Kidney (tissue), 14 donors: Measurements from ENCODE around the gene GBE1. TPM values are rescaled to one million over a fixed set of nuclear protein-coding genes. Genes with fewer than 3 reads are reported as not detected.

ENCODE experiments used
- DNase-seq, 5 donors: peaks; one replicate each; pipeline ENCODE4 v3.0.0-alpha.2; 2013 to 2020
- FAIRE-seq: peaks from 2 replicates; lab custom pipeline; 2012; peaks lifted over from hg19 to GRCh38; lab: Jason Lieb, UNC
- H3K27ac ChIP-seq, 2 donors: one replicate each; pipeline ENCODE4 v1.7.0; 2013; ENCODE audit warnings: low read depth in 2 of 2, low read length in 2 of 2, inconsistent platforms in 1 of 2
- H3K27me3 ChIP-seq: one replicate; pipeline ENCODE4 v1.7.1; 2013; ENCODE audit warnings: low read length, inconsistent platforms; ENCODE audit not compliant: control insufficient read depth, insufficient read depth
- H3K36me3 ChIP-seq, 3 donors: one replicate each; pipeline versions ENCODE4 v1.7.0 to v1.7.1; 2013; ENCODE audit warnings: low read length in 3 of 3, control low read depth in 1 of 3, inconsistent platforms in 1 of 3; ENCODE audit not compliant: insufficient read depth in 3 of 3, control insufficient read depth in 2 of 3
- H3K4me1 ChIP-seq, 3 donors: one replicate each; pipeline versions ENCODE4 v1.7.0 to v1.7.1; 2013; ENCODE audit warnings: low read length in 3 of 3, inconsistent platforms in 1 of 3, low read depth in 1 of 3; ENCODE audit not compliant: control insufficient read depth in 2 of 3, insufficient read depth in 2 of 3
- H3K4me3 ChIP-seq, 3 donors: one replicate each; pipeline versions ENCODE4 v1.7.0 to v1.8.1; 2013; ENCODE audit warnings: low read length in 3 of 3, control low read depth in 1 of 3, inconsistent platforms in 1 of 3
- H3K9ac ChIP-seq, 3 donors: one replicate each; pipeline versions ENCODE4 v1.7.0 to v1.7.1; 2013; ENCODE audit warnings: low read length in 3 of 3, control low read depth in 1 of 3, inconsistent platforms in 1 of 3
- H3K9me3 ChIP-seq, 3 donors: one replicate each; pipeline versions ENCODE4 v1.7.0 to v1.7.1; 2013; ENCODE audit warnings: low read length in 3 of 3, control low read depth in 1 of 3, inconsistent platforms in 1 of 3; ENCODE audit not compliant: control insufficient read depth in 2 of 3, insufficient read depth in 1 of 3
- CTCF ChIP-seq: IDR thresholded peaks from 3 replicates; pipeline ENCODE4 v1.5.1; 2012; ENCODE audit warnings: mild to moderate bottlenecking, moderate library complexity, borderline replicate concordance; ENCODE audit not compliant: insufficient read depth; ENCODE audit errors: extremely low read depth
- intact Hi-C: fragments of 100-400 bp; cut with DNase I; formaldehyde crosslinking; loops from one replicate; pipeline ENCODE4 v1.11.1; 2022
- polyA plus RNA-seq: library from polyadenylated mRNA; stranded (reverse); fragments of 350-450 nt; fragmentation: Illumina TruSeq; extraction: RNeasy Lipid Tissue Mini Kit (QIAGEN cat#74804); gene quantifications from one replicate; pipeline ENCODE4 v1.2.3, GENCODE V29; 2014; ENCODE audit warnings: low read depth, low replicate concordance; ENCODE audit not compliant: insufficient read depth
- total RNA-seq: library from RNA; stranded (reverse); fragmentation: NEBNext Ultra II Directional; extraction: Animal tissue kit (Norgen Biotek cat#: 25700); gene quantifications from one replicate; pipeline ENCODE4 v1.2.1, GENCODE V29; 2021
- donor health status: control.
- donor health status: control.
- donor health status: control.
- donor health status: control.
- donor health status: control.
- donor health status: DM: yes; HTN: yes; CAD: no.
- donor health status: Normal renal cell carcinoma (clear cell type).

Gene GBE1
- total and polyA plus RNA-seq, 2 donors from 2014 or later = 29.3 to 36.2 TPM

- intact Hi-C loops = no loop called here
- no peak for TF ChIP-seq CTCF
- no peak overlapping the region for H3K27ac ChIP-seq
- no peaks in the 10 kb centered on the region for H3K9me3 ChIP-seq
- H3K27me3 ChIP-seq = no peaks in the 10 kb centered on the region
- no peaks in the 10 kb centered on the region for H3K36me3 ChIP-seq
- no peak overlapping the region for H3K4me3 ChIP-seq
- H3K9ac ChIP-seq = no peak overlapping the region
- H3K4me1 ChIP-seq = no peaks in the 10 kb centered on the region
- no peak for DNase-seq
- no peak for FAIRE-seq
These were observed 86.8 kb downstream of the GBE1 start for GRCh38 chr3:81674690-81675089.

GRCh38 chr3:81668283-81668682, 93.2 kb downstream of the GBE1 start:
- intact Hi-C loops = no loop called here
- no peak for FAIRE-seq
- no peak overlapping the region for H3K9ac ChIP-seq

GRCh38 chr3:81666502-81667121, 94.8 kb downstream of the GBE1 start:
- peak; percentile 63 for TF ChIP-seq CTCF
- intact Hi-C loops = no loop called here
- FAIRE-seq = peak; percentile 98

More at GRCh38 chr3:81668283-81668682, 93.2 kb downstream of the GBE1 start:
- Histone ChIP-seq H3K4me3 (no peak overlapping the region), H3K9me3 (no peaks in the 10 kb centered on the region), H3K27ac (no peak overlapping the region), H3K27me3 (no peaks in the 10 kb centered on the region), H3K4me1 (no peaks in the 10 kb centered on the region), H3K36me3 (no peaks in the 10 kb centered on the region)
- DNase-seq = no peak
- no peak for TF ChIP-seq CTCF

GRCh38 chr3:81663114-81663513, 98.3 kb downstream of the GBE1 start:
- H3K27ac ChIP-seq = no peak overlapping the region
- DNase-seq = no peak
- intact Hi-C loops = no loop called here
- no peaks in the 10 kb centered on the region for H3K4me1 ChIP-seq
- H3K27me3 ChIP-seq = no peaks in the 10 kb centered on the region
- H3K9ac ChIP-seq = no peak overlapping the region
- no peak overlapping the region for H3K4me3 ChIP-seq
- no peaks in the 10 kb centered on the region for H3K9me3 ChIP-seq
- no peak for FAIRE-seq
- TF ChIP-seq CTCF = no peak
- H3K36me3 ChIP-seq = no peaks in the 10 kb centered on the region

More at GRCh38 chr3:81666502-81667121, 94.8 kb downstream of the GBE1 start:
- DNase-seq = peak in 2 of 5 donors; percentile 16
- Histone ChIP-seq H3K9me3 (no peaks in the 10 kb centered on the region), H3K27me3 (no peaks in the 10 kb centered on the region), H3K4me1 (no peaks in the 10 kb centered on the region), H3K36me3 (no peaks in the 10 kb centered on the region), H3K4me3 (no peak overlapping the region), H3K27ac (no peak overlapping the region), H3K9ac (no peak overlapping the region)
